OCI-LY1 (cell line): ENCODE data around the gene EXOSC10.

Source experiments
- CTCF ChIP-seq: fragments of 200-600 bp; sonication (generic), shearing (Covaris generic); IDR thresholded peaks from 2 replicates; pipeline ENCODE4 v1.5.1; 2017; ENCODE audit warnings: mild to moderate bottlenecking, antibody characterized with exemption, low read length, moderate library complexity, mixed read lengths
- EZH2 ChIP-seq: fragments of 200-600 bp; sonication (generic), shearing (Covaris generic); IDR thresholded peaks from 2 replicates; pipeline ENCODE4 v1.8.0; 2017; ENCODE audit warnings: borderline replicate concordance, mixed run types, mild to moderate bottlenecking, antibody characterized with exemption, low read length, moderate library complexity, mixed read lengths

- no peak for TF ChIP-seq CTCF
- no peak for TF ChIP-seq EZH2
Observed at GRCh38 chr1:11039351-11040104, 60.1 kb downstream of the EXOSC10 start.
